Activated T-cell treated with anti-CD3 and anti-CD28 coated beads, Interleukin-2, amount 50 U/mL, for 72 hours (primary cell): Measurements from ENCODE around the gene ZBTB7C. TPM values are rescaled to one million over a fixed set of nuclear protein-coding genes. Genes with fewer than 3 reads are reported as not detected.
A peak's percentile ranks its signal among the peaks of the same experiment; 100 is the strongest.

ENCODE experiments used
- ATAC-seq, 2 donors: fragments of 150-1000 bp; cut with Tn5 transposase; replicated peaks in 1 of 2; 2 replicates each; pipeline ENCODE4 v1.10.0; 2021; ENCODE audit warnings: moderate library complexity in 2 of 2, mild to moderate bottlenecking in 1 of 2
- DNase-seq, 2 donors: peaks; one replicate each; pipeline ENCODE4 v3.0.0; 2021 to 2022; ENCODE audit warnings: mixed read lengths in 1 of 2
- H3K27ac Mint-ChIP-seq: one replicate; pipeline ENCODE4 v1.8.0; 2022; ENCODE audit warnings: mild to moderate bottlenecking, moderate library complexity, mixed read lengths
- H3K27me3 Mint-ChIP-seq: one replicate; pipeline ENCODE4 v1.8.0; 2022; ENCODE audit warnings: low read depth, mixed read lengths
- H3K36me3 Mint-ChIP-seq, 2 donors: one replicate each; pipeline ENCODE4 v1.8.0; 2022; ENCODE audit warnings: mixed read lengths in 2 of 2, mild to moderate bottlenecking in 1 of 2; ENCODE audit not compliant: insufficient read depth in 2 of 2
- H3K4me1 Mint-ChIP-seq: one replicate; pipeline ENCODE4 v1.8.0; 2022; ENCODE audit warnings: low read depth, mixed read lengths
- H3K4me3 Mint-ChIP-seq, 2 donors: one replicate each; pipeline ENCODE4 v1.8.0; 2022; ENCODE audit warnings: mild to moderate bottlenecking in 2 of 2, mixed read lengths in 2 of 2, moderate library complexity in 2 of 2
- H3K9me3 Mint-ChIP-seq, 2 donors: one replicate each; pipeline ENCODE4 v1.8.0; 2022; ENCODE audit warnings: mixed read lengths in 2 of 2
- total RNA-seq, 2 donors: library from RNA; stranded (reverse); gene quantifications; one replicate each; pipeline ENCODE4 v1.2.3, GENCODE V29; 2022

Gene ZBTB7C
- total RNA-seq, 2 donors from 2014 or later, result 0.05 TPM; not detected in 1

DNA sequence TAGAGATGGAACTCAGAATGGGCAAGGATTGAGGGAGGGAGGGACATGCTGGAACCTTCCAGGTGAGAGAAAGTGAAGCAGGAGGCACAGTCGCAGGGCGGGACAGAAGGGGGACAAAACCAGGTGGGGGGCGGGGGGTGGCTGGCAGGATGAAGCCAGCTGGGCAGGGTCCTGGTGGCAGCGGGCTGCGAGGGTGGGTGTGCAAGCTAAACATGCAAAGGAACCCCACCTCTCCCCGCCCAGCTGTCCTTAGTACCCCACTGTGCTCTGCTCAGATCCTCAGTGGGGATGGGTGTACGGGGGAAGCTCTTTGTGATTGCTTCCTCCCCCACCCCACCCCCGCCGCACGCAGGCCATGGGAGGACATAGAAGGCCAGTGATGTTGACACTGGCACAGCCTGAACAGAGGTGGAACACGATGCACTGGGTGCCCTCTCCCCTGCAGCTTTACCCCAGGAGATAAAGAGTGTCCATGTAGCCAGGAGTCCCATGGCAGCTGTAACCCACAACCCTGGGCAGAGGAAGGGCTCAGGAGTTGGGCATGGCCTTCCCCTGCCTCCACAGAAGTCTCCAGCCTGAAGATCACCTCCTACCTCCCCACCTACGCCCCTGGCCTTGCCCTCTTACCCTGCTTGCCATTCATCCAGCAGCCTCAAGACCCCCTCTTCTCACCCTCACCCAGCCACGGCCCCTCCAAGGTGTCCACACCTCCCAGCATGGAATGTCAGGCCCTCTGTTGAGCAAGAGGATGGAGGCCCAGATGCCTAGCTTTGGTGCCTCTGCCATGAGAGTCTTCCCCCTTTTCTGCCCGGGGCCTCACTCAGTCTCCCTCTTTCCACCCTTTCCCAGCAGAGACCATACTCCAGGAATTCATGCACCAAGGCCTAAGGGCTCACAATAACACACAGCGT, 206.6 kb downstream of the ZBTB7C start:
- Mint-ChIP-seq H3K27ac (no peak overlapping the region), H3K9me3 (peaks cover 0 to 4% of the 10 kb centered on the region in 2 donors), H3K4me1 (peaks cover 15% of the 10 kb centered on the region), H3K4me3 (no peak overlapping the region), H3K36me3 (no peaks in the 10 kb centered on the region), H3K27me3 (peaks cover 37% of the 10 kb centered on the region)
- DNase-seq (no peak), ATAC-seq (no peak)

DNA sequence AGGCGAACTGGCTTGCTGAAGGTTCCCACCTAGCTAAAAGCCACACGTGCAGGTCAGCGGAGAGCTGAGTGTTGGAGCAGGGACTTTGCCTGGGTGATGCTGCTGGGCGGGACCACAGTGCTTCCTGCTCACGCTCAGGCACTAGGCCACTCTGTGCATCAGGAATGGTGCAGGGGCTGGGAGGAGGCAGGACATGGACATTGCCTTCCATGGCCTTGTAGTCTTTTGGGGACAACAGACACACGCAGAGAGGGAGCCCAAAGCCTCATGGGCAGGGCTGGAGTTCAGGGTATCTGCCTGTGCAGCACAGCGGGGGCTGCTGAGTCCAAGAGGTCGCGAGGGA, 207.2 kb downstream of the ZBTB7C start:
- Mint-ChIP-seq H3K27ac (no peak overlapping the region), H3K4me1 (peaks cover 15% of the 10 kb centered on the region), H3K9me3 (peaks cover 0 to 4% of the 10 kb centered on the region in 2 donors), H3K4me3 (no peak overlapping the region), H3K36me3 (no peaks in the 10 kb centered on the region), H3K27me3 (peaks cover 37% of the 10 kb centered on the region)
- ATAC-seq, result no peak
- DNase-seq, result no peak

DNA sequence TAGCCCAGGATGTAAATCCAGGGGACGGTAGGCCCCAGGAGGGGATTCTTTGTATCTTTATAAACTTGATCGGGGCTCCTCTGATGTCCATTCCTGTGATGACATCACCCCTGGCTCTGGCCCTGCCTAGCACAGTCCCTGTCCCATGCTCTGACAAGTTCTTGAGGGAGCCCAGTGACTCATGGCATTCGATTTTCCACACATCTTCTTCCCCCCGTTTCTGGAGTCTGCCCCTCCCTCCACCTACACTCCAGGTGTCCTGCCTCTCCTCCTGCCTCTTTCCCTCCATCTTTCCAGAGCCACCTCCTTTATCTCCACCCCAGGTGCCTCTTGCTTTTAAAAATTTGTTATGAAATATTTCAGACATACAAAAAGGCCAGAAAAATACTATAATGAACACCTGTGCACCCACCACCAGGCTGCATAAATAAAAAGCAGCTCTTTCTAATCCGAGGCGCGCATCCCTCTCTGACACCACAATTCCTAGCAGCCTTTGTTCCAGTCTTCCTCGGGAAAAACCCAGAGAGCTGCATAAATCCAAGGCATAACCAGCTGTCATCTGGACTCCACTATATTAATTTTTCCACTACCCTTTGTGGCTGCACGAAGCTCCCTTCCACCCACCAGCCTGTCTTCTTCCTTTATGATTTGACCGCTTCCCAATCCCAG, 207.7 kb downstream of the ZBTB7C start:
- no peak overlapping the region for H3K4me3 Mint-ChIP-seq
- H3K4me1 Mint-ChIP-seq, result peaks cover 15% of the 10 kb centered on the region
- no peak for DNase-seq
- peaks cover 0 to 4% of the 10 kb centered on the region in 2 donors for H3K9me3 Mint-ChIP-seq
- ATAC-seq, result no peak
- H3K27me3 Mint-ChIP-seq, result peaks cover 37% of the 10 kb centered on the region
- no peak overlapping the region for H3K27ac Mint-ChIP-seq
- no peaks in the 10 kb centered on the region for H3K36me3 Mint-ChIP-seq

DNA sequence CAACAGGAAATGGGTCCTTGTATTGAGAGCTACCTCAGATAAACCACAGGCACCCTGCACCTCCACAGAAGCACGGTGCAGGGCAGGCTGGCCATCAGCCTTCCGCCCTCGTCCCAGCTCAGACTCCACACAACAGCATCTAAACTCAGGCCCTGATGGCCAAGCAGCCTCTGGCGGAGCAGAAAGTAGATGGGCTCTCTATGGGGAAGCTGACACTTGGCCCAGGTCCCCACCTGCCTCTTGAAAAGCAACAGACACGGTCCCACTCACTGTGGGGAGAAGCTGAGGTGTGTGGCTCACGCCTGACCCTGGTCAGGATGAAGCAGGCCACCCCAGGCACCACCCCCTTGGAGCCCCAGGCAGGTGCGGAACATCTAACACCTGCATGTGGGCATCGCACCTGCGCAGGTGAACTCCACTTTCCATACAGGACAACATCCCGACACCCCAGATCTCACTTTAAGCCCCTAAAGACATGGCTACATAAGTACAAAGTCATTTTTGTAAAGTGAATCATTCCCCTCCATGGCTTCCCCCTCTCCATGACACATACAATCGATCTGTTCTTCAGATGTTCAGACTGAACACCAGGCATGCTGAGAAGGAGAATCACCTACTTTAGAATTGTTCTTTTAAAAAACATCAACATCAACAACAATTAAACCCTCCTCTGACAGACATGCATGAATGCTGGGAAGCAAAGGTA, 208.4 kb downstream of the ZBTB7C start:
- peak in 1 of 2 donors; percentile 32 for ATAC-seq
- Mint-ChIP-seq H3K4me1 (peaks cover 15% of the 10 kb centered on the region), H3K36me3 (no peaks in the 10 kb centered on the region), H3K4me3 (no peak overlapping the region), H3K9me3 (peaks cover 0 to 4% of the 10 kb centered on the region in 2 donors), H3K27me3 (peaks cover 37% of the 10 kb centered on the region), H3K27ac (no peak overlapping the region)
- no peak for DNase-seq

DNA sequence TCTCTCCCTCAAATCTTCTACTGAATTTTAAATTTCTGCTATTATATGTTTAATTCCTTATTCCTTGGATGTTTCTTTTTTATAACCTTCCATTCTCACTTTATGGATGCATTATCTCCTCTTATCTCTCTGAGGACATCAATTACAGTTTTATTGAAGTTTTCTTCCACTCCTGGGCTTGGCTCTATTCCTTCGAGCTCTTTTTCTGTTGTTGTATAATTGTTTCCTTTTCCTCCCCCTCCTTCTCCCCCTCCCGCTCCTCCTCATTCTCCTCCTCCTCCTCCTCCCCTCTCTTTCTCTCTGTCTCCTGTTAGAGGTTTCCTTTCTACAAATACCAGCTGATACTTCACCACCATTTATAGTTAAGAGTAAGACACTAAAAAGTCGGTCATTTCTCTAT, 209.8 kb downstream of the ZBTB7C start:
- Mint-ChIP-seq H3K9me3 (peaks cover 0 to 4% of the 10 kb centered on the region in 2 donors), H3K36me3 (no peaks in the 10 kb centered on the region), H3K27ac (no peak overlapping the region), H3K4me1 (peaks cover 15% of the 10 kb centered on the region), H3K4me3 (no peak overlapping the region), H3K27me3 (peaks cover 31% of the 10 kb centered on the region)
- no peak for ATAC-seq
- DNase-seq, result no peak

DNA sequence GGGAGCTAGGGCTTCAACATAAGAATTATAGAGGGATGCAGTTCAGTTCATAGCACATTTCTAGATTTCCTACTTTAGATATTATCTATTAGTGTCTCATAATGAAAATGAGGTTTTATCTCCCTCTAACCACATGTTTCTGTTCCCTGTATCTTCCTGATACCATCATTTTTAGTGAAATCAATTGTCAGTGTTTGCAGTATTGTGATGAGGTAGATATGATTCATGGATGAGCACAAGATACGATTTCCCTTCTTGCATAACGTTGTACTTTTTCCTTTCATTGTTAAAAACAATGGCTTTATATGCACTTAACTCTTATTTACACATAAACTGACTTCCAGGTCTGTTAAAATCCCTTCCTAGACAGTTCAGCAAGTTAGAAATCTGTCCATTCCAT, 211.4 kb downstream of the ZBTB7C start:
- Mint-ChIP-seq H3K9me3 (peaks cover 0 to 4% of the 10 kb centered on the region in 2 donors), H3K27ac (no peak overlapping the region), H3K4me3 (no peak overlapping the region), H3K27me3 (peaks cover 30% of the 10 kb centered on the region), H3K36me3 (no peaks in the 10 kb centered on the region), H3K4me1 (peaks cover 15% of the 10 kb centered on the region)
- ATAC-seq, result peak in 1 of 2 donors; percentile 58
- DNase-seq, result no peak

DNA sequence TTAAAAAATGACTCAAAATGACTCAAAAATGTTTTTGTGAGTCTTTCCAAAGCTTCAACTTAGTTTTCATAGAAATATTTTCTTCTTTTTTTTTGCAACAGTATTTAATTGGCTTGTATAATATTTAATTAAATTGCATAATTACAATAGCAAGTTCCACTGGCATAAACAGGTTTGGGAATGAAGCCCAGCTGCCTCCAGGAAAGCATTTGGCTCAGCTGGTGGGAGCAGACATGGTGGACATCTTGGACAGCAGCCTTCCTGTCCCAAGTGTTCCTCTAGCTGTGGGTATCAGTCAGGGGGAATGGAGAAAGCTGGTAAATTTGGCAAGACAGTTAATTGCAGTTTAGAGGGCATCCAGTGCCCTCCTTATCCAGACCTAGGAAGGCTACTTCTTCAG, 213.4 kb downstream of the ZBTB7C start:
- no peak for ATAC-seq
- no peak overlapping the region for H3K27ac Mint-ChIP-seq
- H3K4me3 Mint-ChIP-seq, result no peak overlapping the region
- peaks cover 0 to 4% of the 10 kb centered on the region in 2 donors for H3K9me3 Mint-ChIP-seq
- peaks cover 29% of the 10 kb centered on the region for H3K27me3 Mint-ChIP-seq
- H3K4me1 Mint-ChIP-seq, result peaks cover 13% of the 10 kb centered on the region
- DNase-seq, result no peak
- H3K36me3 Mint-ChIP-seq, result no peaks in the 10 kb centered on the region

DNA sequence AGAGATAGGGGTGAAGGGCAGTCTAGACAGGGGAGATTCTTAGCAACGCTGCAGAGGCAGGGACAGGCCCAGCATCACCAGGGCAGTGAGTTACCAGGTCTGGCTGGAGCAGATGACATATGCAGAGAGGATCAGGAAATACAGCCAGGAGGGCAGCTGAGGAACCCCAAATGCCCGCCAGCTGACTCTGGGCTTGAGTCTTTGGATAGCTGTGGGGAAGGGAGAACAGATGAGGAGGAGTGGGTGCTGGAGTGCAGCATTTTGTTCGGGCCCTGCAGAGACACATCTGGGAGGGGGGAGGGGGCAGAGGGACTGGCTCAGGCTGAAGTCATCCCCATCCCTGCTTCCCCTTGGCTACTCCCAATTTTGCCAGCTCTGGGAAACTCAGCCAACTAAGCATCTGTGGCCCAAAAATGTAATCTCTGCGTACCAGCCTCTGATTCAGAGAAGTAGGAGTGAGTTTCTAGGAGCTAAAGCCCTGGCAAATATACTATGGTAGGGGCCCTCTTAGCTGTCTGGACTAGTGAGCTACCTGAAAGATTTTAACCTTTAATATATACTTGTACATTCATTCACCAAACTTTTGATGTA, 214.5 kb downstream of the ZBTB7C start:
- H3K27ac Mint-ChIP-seq, result no peak overlapping the region
- H3K4me3 Mint-ChIP-seq, result no peak overlapping the region
- ATAC-seq, result no peak
- H3K9me3 Mint-ChIP-seq, result peaks cover 0 to 4% of the 10 kb centered on the region in 2 donors
- DNase-seq, result no peak
- H3K27me3 Mint-ChIP-seq, result peaks cover 24% of the 10 kb centered on the region
- H3K36me3 Mint-ChIP-seq, result no peaks in the 10 kb centered on the region
- H3K4me1 Mint-ChIP-seq, result peaks cover 11% of the 10 kb centered on the region

DNA sequence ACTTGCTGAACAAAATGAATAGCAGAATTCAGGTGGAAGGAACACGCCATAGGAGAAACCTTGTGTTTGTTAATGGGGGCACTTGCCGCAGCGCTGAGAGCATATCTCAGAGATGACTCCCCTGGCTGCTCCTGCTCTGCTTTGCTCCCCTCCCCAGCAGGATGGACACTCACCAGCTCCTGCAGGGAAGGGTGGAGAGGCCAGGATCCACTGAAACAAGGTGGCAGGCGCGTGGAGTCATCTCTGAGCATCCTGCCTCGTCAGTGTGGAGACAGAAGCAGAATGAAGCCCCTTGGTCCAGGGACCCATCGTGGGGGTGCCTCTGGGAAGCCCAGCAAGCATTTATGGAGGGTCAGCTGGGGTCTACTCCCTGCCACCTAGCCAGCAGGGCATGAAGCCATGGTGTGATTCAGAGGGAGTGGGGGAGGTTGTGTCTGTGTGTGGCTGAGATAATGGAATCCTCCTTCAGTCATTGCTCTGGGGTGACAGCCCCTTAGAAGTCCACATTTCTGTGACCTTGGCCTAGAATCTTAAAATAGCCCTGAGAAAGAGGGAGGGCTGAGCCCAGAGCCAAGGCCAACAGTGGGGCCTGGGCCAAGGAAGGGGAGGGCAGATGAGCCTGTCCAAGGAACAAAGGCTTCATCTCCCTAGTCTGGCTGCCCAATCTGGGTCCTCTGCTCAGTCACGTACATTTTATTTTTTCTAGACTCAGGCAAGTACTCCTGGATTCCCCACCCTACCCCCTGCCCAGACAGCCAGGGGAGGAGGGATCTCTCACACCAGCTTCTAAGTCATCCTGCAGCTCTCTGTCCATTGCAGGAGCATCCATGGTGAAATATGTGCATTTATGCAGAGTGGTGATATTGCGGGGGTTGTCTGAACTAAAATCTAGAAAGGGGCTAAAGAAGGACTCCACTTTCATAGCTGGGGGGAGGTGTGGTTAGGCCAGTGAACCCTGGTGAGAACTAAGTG, 215.4 kb downstream of the ZBTB7C start:
- Mint-ChIP-seq H3K4me1 (peaks cover 11% of the 10 kb centered on the region), H3K4me3 (no peak overlapping the region), H3K27me3 (peaks cover 18% of the 10 kb centered on the region), H3K9me3 (peaks cover 0 to 4% of the 10 kb centered on the region in 2 donors), H3K36me3 (no peaks in the 10 kb centered on the region), H3K27ac (no peak overlapping the region)
- ATAC-seq (no peak), DNase-seq (no peak)

DNA sequence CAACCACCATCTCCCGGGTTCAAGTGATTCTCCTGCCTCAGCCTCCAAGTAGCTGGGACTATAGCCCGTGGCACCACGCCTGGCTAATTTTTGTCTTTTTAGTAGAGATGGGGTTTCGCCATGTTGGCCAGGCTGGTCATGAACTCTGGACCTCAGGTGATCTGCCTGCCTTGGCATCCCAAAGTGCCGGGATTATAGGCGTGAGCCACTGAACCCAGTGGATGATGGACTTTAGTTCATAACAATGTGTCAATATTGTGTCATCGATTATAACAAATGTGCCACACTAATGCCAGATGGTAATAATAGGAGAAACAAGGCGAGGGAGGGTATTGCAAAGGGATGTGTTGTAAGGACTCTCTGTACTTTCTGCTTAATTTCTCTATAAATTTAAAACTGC, 216.6 kb downstream of the ZBTB7C start:
- Mint-ChIP-seq H3K9me3 (no peaks in the 10 kb centered on the region), H3K4me3 (no peak overlapping the region), H3K4me1 (no peaks in the 10 kb centered on the region), H3K27me3 (peaks cover 19% of the 10 kb centered on the region), H3K36me3 (no peaks in the 10 kb centered on the region), H3K27ac (no peak overlapping the region)
- ATAC-seq, result no peak
- DNase-seq, result no peak

DNA sequence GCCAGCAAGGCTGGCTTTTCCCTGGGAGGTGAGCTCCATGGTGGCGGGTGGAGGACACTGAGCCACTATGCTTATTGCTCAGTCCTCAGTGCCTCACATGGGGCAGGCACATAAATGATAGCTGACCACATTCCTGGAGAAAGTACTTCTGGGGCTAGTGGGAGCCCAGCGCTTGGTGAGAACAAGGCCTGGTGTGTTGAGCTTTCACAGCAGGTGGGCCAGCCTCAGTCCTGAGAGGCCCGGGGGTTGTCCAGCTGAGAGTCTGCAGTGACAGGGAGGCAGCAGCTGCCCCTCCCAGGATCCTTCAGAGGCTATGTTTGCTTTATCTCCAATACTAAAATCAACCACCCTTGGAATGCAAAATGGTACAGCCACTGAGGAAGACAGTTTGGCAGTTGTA, 217.7 kb downstream of the ZBTB7C start:
- ATAC-seq, result no peak

DNA sequence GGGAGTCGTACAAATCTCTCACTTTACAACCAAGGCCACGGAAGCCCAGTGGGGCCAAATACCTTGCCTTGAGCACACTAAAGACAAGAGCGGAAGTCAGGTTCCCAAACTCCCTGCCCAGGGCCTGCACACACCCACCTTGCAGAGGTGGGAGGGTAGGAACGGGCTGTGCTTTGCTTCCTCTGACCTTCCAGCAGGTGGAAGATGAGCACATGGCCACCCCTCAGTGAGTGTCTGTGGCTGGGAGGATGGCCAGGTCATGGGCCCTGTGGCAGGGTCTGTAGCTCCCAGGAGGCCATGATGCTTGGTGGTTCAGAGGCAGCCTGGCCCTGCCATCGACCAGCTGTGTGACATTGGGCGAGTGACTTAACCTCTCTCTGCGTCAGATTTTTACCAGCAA, 218.2 kb downstream of the ZBTB7C start:
- H3K4me1 Mint-ChIP-seq, result no peaks in the 10 kb centered on the region
- peaks cover 31% of the 10 kb centered on the region for H3K27me3 Mint-ChIP-seq
- DNase-seq (no peak), ATAC-seq (no peak)
- H3K9me3 Mint-ChIP-seq, result no peaks in the 10 kb centered on the region
- no peak overlapping the region for H3K27ac Mint-ChIP-seq
- H3K36me3 Mint-ChIP-seq, result no peaks in the 10 kb centered on the region
- H3K4me3 Mint-ChIP-seq, result no peak overlapping the region

More for the DNA sequence above, 217.7 kb downstream of the ZBTB7C start:
- Mint-ChIP-seq H3K27ac (no peak overlapping the region), H3K27me3 (peaks cover 26% of the 10 kb centered on the region), H3K9me3 (no peaks in the 10 kb centered on the region), H3K36me3 (no peaks in the 10 kb centered on the region), H3K4me3 (no peak overlapping the region), H3K4me1 (no peaks in the 10 kb centered on the region)
- no peak for DNase-seq
